ENCODE measurements around the gene LBHD1. TPM values are rescaled to one million over a fixed set of nuclear protein-coding genes. Genes with fewer than 3 reads are reported as not detected.

Gene LBHD1
- polyA plus RNA-seq, 3 donors, result 1.9 to 9.1 (median 2.9) TPM

DNA sequence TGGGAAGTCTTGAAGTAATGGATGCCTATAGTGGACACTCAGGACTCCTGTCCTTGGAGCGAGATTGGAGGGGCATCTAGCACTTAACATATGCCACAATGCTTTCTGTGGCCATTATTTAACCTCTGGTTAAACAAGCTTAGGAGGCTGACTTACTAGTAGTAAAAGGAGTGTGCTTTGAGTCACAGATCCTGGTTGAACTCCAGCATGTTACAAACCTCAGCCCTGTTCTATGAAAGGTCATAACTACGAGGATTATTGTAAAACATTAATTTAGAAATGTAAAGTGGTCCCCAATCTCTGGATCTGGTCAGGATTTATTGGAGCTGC lies 1.1 kb upstream of the LBHD1 start:
- H3K79me2 ChIP-seq (ENCODE audit: insufficient read depth, low read length), result peaks cover 76% of the 10 kb centered on the region
- H3K4me1 Mint-ChIP-seq, result peaks cover 59% of the 10 kb centered on the region
- peak overlapping the region; percentile 83 for H3K4me2 ChIP-seq (replicated peaks; ENCODE audit: extremely low read depth, low read length, poor library complexity, severe bottlenecking)
- no peak overlapping the region for H3K4me3 ChIP-seq (replicated peaks in 1 of 3; ENCODE audit: low read depth in 2 of 3, low read length in 3 of 3)
- H3K9ac ChIP-seq (ENCODE audit: insufficient read depth, low read length, poor library complexity, severe bottlenecking), result no peak overlapping the region
- intact Hi-C loops (cut with micrococcal nuclease), result no loop called here
- H3K4me1 ChIP-seq (ENCODE audit: control insufficient read depth in 1 of 2, insufficient read depth in 2 of 2, low read length in 2 of 2), result peaks cover 33 to 46% of the 10 kb centered on the region in 2 donors
- H3K9me3 ChIP-seq (replicated peaks in 1 of 2; ENCODE audit: control insufficient read depth in 1 of 2, insufficient read depth in 1 of 2, low read length in 2 of 2), result no peaks in the 10 kb centered on the region
- peaks cover 26 to 46% of the 10 kb centered on the region in 2 donors for H3K36me3 ChIP-seq (replicated peaks in 1 of 2; ENCODE audit: control insufficient read depth in 1 of 2, insufficient read depth in 2 of 2, low read length in 2 of 2)
- H3K36me3 Mint-ChIP-seq, result peaks cover 34 to 53% of the 10 kb centered on the region in 2 donors
- H3K27ac ChIP-seq (ENCODE audit: low read depth in 1 of 2, low read length in 2 of 2), result peak overlapping the region in 1 of 2 donors; percentile 83
- TF ChIP-seq, protein P1, sequence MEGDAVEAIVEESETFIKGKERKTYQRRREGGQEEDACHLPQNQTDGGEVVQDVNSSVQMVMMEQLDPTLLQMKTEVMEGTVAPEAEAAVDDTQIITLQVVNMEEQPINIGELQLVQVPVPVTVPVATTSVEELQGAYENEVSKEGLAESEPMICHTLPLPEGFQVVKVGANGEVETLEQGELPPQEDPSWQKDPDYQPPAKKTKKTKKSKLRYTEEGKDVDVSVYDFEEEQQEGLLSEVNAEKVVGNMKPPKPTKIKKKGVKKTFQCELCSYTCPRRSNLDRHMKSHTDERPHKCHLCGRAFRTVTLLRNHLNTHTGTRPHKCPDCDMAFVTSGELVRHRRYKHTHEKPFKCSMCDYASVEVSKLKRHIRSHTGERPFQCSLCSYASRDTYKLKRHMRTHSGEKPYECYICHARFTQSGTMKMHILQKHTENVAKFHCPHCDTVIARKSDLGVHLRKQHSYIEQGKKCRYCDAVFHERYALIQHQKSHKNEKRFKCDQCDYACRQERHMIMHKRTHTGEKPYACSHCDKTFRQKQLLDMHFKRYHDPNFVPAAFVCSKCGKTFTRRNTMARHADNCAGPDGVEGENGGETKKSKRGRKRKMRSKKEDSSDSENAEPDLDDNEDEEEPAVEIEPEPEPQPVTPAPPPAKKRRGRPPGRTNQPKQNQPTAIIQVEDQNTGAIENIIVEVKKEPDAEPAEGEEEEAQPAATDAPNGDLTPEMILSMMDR (IDR thresholded peaks at IDR 0.05), result no peak
- peaks cover 28% of the 10 kb centered on the region for H4K20me1 ChIP-seq (ENCODE audit: insufficient read depth, low read length)
- H3K9me3 Mint-ChIP-seq, result peaks cover 0 to 2% (median 0%) of the 10 kb centered on the region in 7 donors
- WGBS (ENCODE audit: insufficient coverage), result no CpG with 5 or more reads among the region's 2 CpGs
- DNase-seq, result no peak
- peak overlapping the region in 3 of 7 donors; percentile 75 to 95 (median 95) for H3K27ac Mint-ChIP-seq
- no peaks in the 10 kb centered on the region for H3K27me3 ChIP-seq (ENCODE audit: control insufficient read depth in 2 of 2, insufficient read depth in 2 of 2, low read length in 2 of 2)
- no peak overlapping the region for H3K4me3 Mint-ChIP-seq
- peaks cover 0 to 1% (median 0%) of the 10 kb centered on the region in 3 donors for H3K27me3 Mint-ChIP-seq (ENCODE audit: low read depth in 3 of 3)
- no peak overlapping the region for H2AFZ ChIP-seq (ENCODE audit: insufficient read depth, low read depth, low read length, poor library complexity, severe bottlenecking)

- H3K4me1 Mint-ChIP-seq, result peaks cover 59% of the 10 kb centered on the region
- peaks cover 39% of the 10 kb centered on the region in 2 donors for H3K4me1 ChIP-seq (ENCODE audit: control insufficient read depth in 1 of 2, insufficient read depth in 2 of 2, low read length in 2 of 2)
- H3K27ac ChIP-seq (ENCODE audit: low read depth in 1 of 2, low read length in 2 of 2), result peak overlapping the region; percentile 83
- 0% methylated on average over 16 of the region's 17 CpGs for WGBS (ENCODE audit: insufficient coverage)
- peak overlapping the region; percentile 83 for H3K4me2 ChIP-seq (replicated peaks; ENCODE audit: extremely low read depth, low read length, poor library complexity, severe bottlenecking)
- DNase-seq, result peak in 1 of 3 donors; percentile 10
- peaks cover 0 to 2% (median 0%) of the 10 kb centered on the region in 7 donors for H3K9me3 Mint-ChIP-seq
- peak overlapping the region; percentile 48 to 99 (median 93) for H3K4me3 ChIP-seq (replicated peaks in 1 of 3; ENCODE audit: low read depth in 2 of 3, low read length in 3 of 3)
- peak overlapping the region; percentile 97 for H2AFZ ChIP-seq (ENCODE audit: insufficient read depth, low read depth, low read length, poor library complexity, severe bottlenecking)
- TF ChIP-seq, protein P1 (IDR thresholded peaks at IDR 0.05), result no peak
- H4K20me1 ChIP-seq (ENCODE audit: insufficient read depth, low read length), result peaks cover 23% of the 10 kb centered on the region
- H3K27me3 ChIP-seq (ENCODE audit: control insufficient read depth in 2 of 2, insufficient read depth in 2 of 2, low read length in 2 of 2), result no peaks in the 10 kb centered on the region
- H3K79me2 ChIP-seq (ENCODE audit: insufficient read depth, low read length), result peaks cover 75% of the 10 kb centered on the region
- H3K4me3 Mint-ChIP-seq, result peak overlapping the region; percentile 99
- intact Hi-C loops (cut with micrococcal nuclease), result no loop called here
- no peaks in the 10 kb centered on the region for H3K27me3 Mint-ChIP-seq (ENCODE audit: low read depth in 3 of 3)
- H3K9ac ChIP-seq (ENCODE audit: insufficient read depth, low read length, poor library complexity, severe bottlenecking), result peak overlapping the region; percentile 77
- peaks cover 13 to 39% of the 10 kb centered on the region in 2 donors for H3K36me3 ChIP-seq (replicated peaks in 1 of 2; ENCODE audit: control insufficient read depth in 1 of 2, insufficient read depth in 2 of 2, low read length in 2 of 2)
- H3K27ac Mint-ChIP-seq, result peak overlapping the region; percentile 92 to 97 (median 95)
- peaks cover 15 to 43% of the 10 kb centered on the region in 2 donors for H3K36me3 Mint-ChIP-seq
- no peaks in the 10 kb centered on the region for H3K9me3 ChIP-seq (replicated peaks in 1 of 2; ENCODE audit: control insufficient read depth in 1 of 2, insufficient read depth in 1 of 2, low read length in 2 of 2)
These were observed 845 bp downstream of the LBHD1 start for GRCh38 chr11:62671236-62671607.
